GM19099 (cell line): Measurements from ENCODE around the gene CDK6.

Source experiments
- POLR2A ChIP-seq: IDR thresholded peaks from 3 replicates; pipeline ENCODE4 v1.6.1; 2011; ENCODE audit warnings: low read depth; ENCODE audit not compliant: insufficient read length; ENCODE audit errors: extremely low read depth

The CDK6 gene

GRCh38 chr7:92668564-92668963 is 167.8 kb downstream of the CDK6 start:
- TF ChIP-seq POLR2A = no peak

- TF ChIP-seq POLR2A = no peak
Measured at GRCh38 chr7:92667816-92668535, 168.4 kb downstream of the CDK6 start.

- no peak for TF ChIP-seq POLR2A
Measured at GRCh38 chr7:92665926-92666325, 170.4 kb downstream of the CDK6 start.

GRCh38 chr7:92661651-92662050 is 174.7 kb downstream of the CDK6 start:
- no peak for TF ChIP-seq POLR2A

GRCh38 chr7:92658671-92659070 is 177.7 kb downstream of the CDK6 start:
- no peak for TF ChIP-seq POLR2A

GRCh38 chr7:92657391-92657790 is 179.0 kb downstream of the CDK6 start:
- TF ChIP-seq POLR2A = no peak

GRCh38 chr7:92656121-92656520 is 180.3 kb downstream of the CDK6 start:
- no peak for TF ChIP-seq POLR2A

GRCh38 chr7:92655346-92655884 is 181.0 kb downstream of the CDK6 start:
- TF ChIP-seq POLR2A = no peak

GRCh38 chr7:92653136-92653535 is 183.2 kb downstream of the CDK6 start:
- no peak for TF ChIP-seq POLR2A

GRCh38 chr7:92652536-92652935 is 183.8 kb downstream of the CDK6 start:
- TF ChIP-seq POLR2A = no peak

GRCh38 chr7:92650391-92650790 is 186.0 kb downstream of the CDK6 start:
- no peak for TF ChIP-seq POLR2A

- no peak for TF ChIP-seq POLR2A
Measured at GRCh38 chr7:92648067-92648466, 188.3 kb downstream of the CDK6 start.

- no peak for TF ChIP-seq POLR2A
Measured at GRCh38 chr7:92647652-92648051, 188.7 kb downstream of the CDK6 start.

GRCh38 chr7:92647011-92647625 is 189.3 kb downstream of the CDK6 start:
- no peak for TF ChIP-seq POLR2A

GRCh38 chr7:92645114-92646061 is 191.0 kb downstream of the CDK6 start:
- no peak for TF ChIP-seq POLR2A
